NCI-H69 (cell line): ENCODE results near the gene CCL8.

Experiments
- DNase-seq: peaks from one replicate; lab custom pipeline; 2025; lab: John Stamatoyannopoulos, UW

Gene CCL8

DNA sequence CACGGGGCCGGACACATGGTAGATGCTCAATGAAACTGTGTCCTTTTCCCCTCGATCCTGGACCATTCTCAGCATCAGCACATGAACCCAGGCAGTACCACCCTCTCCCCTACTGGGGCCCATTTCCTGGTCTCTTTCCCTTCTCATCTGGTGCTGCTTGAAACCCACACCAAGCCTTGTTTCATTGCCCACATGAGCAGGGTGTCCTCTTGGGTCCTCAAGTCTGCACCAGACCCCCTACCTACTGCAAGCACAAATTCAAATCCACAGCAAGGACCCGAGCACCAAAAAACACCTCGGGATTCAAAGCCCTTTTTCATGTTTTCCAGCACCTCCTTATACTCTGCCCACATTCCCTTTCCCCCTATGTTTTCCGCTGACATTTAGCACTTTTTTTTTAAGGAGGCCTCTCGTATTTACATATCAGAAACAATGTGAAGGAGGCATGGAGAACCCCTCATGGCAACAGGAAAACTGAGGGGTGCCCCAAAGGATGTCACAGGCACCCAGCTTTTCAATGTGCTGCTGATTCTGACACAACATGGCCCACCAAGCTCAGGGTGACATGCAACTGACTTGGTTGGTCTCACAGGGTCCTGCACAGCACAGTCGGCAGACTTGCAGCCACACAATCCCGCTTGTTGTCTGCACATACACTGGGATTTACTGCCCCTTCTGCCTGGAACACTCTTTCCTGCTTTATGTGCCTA lies 48.4 kb downstream of the CCL8 start:
- no peak for DNase-seq

DNA sequence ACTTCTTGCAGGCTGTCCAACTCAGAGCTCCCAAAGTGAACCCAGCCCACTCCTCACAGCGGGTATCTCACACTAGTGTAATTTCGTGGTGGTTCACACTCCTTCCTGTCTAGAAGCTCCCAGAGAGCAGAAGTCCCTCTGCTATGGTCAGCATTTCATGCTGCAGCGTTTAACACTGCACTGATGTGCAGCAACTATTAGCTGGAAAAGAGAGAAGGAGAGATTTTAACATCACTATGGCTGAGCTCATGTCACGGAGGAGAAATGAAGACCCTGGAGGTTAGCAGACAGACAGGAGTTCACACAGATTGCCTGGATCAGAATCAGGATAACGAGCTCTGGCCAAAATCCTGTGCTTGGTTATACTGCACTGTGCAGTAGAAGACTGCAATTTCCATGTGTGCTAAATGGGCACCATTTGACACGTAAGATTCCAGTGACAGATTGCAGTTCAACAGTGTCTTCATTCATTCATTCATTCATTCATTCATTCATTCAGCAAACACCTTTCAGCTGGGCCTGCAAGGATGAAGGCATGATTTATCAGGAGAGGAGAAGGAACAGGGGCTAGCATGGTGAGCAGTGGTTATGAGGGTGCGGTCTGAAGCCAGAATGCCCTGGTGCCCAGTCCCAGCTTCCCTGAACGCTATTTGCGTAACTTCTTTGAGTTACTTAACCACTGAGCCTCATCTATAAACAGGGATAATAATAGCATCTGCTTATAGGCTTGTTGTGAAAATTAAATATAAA lies 49.1 kb downstream of the CCL8 start:
- no peak for DNase-seq

DNA sequence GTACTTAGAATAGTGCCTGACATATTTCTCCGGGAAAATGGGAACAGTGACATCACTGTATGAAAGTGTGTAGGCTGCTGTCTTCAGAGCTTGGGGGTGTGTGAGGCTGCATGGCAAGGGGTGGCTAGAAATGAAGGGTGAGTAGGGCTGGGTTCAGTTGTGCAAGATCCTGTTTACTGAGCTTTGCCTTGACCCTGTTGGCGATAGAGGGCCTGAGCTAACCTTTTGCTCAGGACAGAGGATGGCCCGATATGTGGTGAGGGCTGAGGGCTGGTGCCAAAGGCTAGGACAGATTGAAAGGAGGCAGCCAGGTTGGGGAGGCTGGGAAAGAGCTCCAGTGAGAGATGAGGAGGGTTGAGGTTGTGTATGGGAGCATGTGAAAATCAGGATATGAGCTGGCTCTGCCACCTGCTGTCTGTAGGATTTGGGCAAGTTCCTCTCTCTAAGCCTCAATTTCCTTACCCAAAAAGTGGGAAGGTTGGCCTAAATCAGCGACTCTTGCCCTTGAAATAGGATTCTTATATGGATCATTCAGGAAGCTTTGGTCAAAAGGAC lies 49.8 kb downstream of the CCL8 start:
- DNase-seq = no peak

DNA sequence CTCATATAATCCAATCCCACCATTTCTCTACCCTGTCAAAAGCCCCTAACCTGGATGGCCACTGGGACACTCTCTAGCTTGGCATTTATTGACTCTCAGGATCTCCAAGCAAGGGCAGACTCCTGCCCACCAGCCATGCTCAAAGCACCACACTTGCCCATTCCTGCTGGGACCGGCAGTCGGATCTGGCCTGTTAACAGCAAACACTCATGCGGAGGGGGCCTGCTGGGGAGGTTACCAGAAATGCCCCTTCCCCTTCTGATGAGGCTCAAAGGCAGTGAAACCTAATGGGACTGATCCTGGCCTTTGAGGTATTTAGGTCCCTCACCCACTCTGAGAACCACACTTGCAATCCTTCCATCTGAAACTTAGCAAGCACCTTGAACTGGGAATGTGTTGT lies 50.3 kb downstream of the CCL8 start:
- DNase-seq = no peak

DNA sequence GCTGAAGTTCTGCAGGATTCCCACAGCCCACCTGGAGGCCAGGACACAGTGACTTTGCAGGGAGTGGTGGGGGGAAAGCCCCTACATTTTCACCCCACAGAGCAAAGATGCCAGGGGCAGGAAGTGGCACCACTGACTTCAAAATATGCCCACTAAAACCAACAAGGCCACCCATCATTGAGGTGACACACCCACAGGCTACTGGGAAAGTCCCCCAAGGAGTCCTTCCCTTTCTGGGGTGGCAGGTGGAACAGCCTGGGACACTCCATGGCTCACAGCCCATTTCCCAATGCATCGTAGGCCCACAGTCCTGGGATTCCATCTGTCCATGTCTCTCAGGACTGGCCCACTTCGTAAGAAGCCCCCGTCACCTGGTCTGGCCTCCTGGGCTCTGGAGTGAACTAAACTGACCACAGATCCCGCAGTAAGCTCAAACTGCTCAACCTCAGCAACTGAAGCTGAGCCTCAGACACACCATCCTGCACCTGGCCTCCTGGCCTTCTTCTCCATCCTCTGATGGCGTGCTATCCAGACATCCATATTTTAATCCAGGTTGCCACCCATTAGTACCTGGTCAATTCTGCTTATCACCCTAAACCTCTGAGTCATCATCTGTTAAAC lies 51.3 kb downstream of the CCL8 start:
- DNase-seq = no peak

DNA sequence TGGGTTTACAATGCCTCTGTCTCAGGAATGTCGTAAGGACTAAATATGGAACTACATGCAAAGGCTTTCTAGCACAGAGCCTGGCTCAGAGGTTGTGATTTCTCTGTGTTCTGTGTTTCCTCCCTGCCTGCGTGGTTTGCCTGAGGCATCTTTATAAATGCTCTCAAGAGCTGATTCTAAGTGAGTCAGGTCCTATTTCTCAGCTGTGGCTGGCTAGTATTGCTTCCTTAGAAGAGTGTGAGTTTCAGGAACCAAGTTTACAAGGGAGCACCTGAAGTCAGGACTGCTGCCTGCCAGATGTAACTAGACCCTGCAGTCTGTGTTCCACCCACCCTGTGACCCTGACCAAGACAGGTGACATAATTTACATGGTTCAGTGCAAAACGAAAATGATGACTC lies 51.8 kb downstream of the CCL8 start:
- no peak for DNase-seq
